HL-60/S4 treated with retinoic acid at 250 ng/mL for 4 days and 3 days (cell line): ENCODE measurements around the gene STX1A.

Source experiments
- in situ Hi-C: fragments of 300-500 bp; cut with MboI; formaldehyde crosslinking; loops from 2 replicates; pipeline ENCODE4 v1.7.0; 2022; ENCODE audit warnings: low sequenced_read_pairs

STX1A gene

GRCh38 chr7:73708961-73709549, 10.4 kb downstream of the STX1A start:
- in situ Hi-C loops = no loop called here

GRCh38 chr7:73707045-73707631, 12.3 kb downstream of the STX1A start:
- in situ Hi-C loops = no loop called here

GRCh38 chr7:73706126-73707044, 13.1 kb downstream of the STX1A start:
- in situ Hi-C loops = no loop called here

GRCh38 chr7:73705551-73705920, 13.9 kb downstream of the STX1A start:
- in situ Hi-C loops = no loop called here

- in situ Hi-C loops = no loop called here
Measured at GRCh38 chr7:73704640-73705550, 14.6 kb downstream of the STX1A start.

- in situ Hi-C loops = no loop called here
Measured at GRCh38 chr7:73703757-73704639, 15.5 kb downstream of the STX1A start.

- in situ Hi-C loops = no loop called here
Measured at GRCh38 chr7:73703225-73703624, 16.2 kb downstream of the STX1A start.

GRCh38 chr7:73702665-73703064, 16.8 kb downstream of the STX1A start:
- in situ Hi-C loops = no loop called here

- in situ Hi-C loops = no loop called here
Measured at GRCh38 chr7:73702226-73702625, 17.2 kb downstream of the STX1A start.

GRCh38 chr7:73701357-73701995, 18.0 kb downstream of the STX1A start:
- in situ Hi-C loops = no loop called here

GRCh38 chr7:73700581-73701134, 18.8 kb downstream of the STX1A start:
- in situ Hi-C loops = no loop called here

- in situ Hi-C loops = no loop called here
Measured at GRCh38 chr7:73700069-73700423, 19.4 kb downstream of the STX1A start.

GRCh38 chr7:73699370-73700068, 19.9 kb downstream of the STX1A start:
- in situ Hi-C loops = no loop called here

GRCh38 chr7:73698410-73698809, 21.1 kb downstream of the STX1A start:
- in situ Hi-C loops = no loop called here

- in situ Hi-C loops = no loop called here
Measured at GRCh38 chr7:73696372-73696771, 23.1 kb downstream of the STX1A start.

- in situ Hi-C loops = no loop called here
Measured at GRCh38 chr7:73690646-73691045, 28.8 kb downstream of the STX1A start.

- in situ Hi-C loops = no loop called here
Measured at GRCh38 chr7:73688288-73688687, 31.2 kb downstream of the STX1A start.

GRCh38 chr7:73685311-73685710, 34.2 kb downstream of the STX1A start:
- in situ Hi-C loops = no loop called here
